Measurements from ENCODE around the gene PLBD1. TPM values are rescaled to one million over a fixed set of nuclear protein-coding genes. Genes with fewer than 3 reads are reported as not detected.

Gene PLBD1
- polyA plus RNA-seq, 1 of the 3 experiments (the other 2 are of a cell fraction), result 0.10 TPM

DNA sequence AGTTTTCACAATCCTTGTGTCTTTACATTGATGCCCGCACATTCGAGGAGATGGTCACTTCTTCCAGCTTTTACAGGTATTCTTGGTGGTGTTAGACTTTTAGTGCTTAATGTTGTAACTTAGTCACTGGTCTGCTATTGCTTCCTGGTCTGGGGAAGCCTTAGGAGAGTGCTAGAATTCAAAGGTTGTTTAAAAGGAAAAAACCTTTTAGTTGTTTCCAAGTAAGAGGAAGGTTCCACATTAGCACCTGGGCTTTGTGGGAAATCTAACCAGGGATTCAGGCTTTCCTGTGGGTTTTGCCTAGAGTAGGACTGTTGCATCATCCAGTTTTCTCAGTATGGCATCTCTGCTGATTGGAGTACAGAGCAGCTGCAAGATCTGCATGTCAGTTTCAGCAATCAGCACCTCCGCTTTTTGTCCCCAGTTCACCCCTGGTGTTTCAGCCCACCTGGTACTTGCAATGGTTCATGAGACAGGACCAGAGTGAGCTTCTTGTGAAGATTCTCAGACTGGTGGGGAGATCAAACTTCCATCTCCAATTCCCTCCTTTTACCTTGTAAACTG, 44.0 kb upstream of the PLBD1 start (continued):
- no peak for TF ChIP-seq SIN3A (IDR thresholded peaks at IDR 0.05; ENCODE audit: borderline replicate concordance, low read depth, low read length)
- no peak for TF ChIP-seq TAF1 (IDR thresholded peaks at IDR 0.05; ENCODE audit: borderline replicate concordance, low read depth, low read length)
- TF ChIP-seq, protein P1, sequence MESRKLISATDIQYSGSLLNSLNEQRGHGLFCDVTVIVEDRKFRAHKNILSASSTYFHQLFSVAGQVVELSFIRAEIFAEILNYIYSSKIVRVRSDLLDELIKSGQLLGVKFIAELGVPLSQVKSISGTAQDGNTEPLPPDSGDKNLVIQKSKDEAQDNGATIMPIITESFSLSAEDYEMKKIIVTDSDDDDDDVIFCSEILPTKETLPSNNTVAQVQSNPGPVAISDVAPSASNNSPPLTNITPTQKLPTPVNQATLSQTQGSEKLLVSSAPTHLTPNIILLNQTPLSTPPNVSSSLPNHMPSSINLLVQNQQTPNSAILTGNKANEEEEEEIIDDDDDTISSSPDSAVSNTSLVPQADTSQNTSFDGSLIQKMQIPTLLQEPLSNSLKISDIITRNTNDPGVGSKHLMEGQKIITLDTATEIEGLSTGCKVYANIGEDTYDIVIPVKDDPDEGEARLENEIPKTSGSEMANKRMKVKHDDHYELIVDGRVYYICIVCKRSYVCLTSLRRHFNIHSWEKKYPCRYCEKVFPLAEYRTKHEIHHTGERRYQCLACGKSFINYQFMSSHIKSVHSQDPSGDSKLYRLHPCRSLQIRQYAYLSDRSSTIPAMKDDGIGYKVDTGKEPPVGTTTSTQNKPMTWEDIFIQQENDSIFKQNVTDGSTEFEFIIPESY (IDR thresholded peaks at IDR 0.05; ENCODE audit: borderline replicate concordance, low read depth), result no peak
- TF ChIP-seq JUND (IDR thresholded peaks at IDR 0.05), result no peak
- TF ChIP-seq, protein P2, sequence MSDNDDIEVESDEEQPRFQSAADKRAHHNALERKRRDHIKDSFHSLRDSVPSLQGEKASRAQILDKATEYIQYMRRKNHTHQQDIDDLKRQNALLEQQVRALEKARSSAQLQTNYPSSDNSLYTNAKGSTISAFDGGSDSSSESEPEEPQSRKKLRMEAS (IDR thresholded peaks at IDR 0.05; ENCODE audit: low read depth), result no peak
- no peak for TF ChIP-seq FOSL2 (IDR thresholded peaks at IDR 0.05; ENCODE audit: borderline replicate concordance, low read depth)
- TF ChIP-seq CHD2 (IDR thresholded peaks at IDR 0.05; ENCODE audit: low read length, partially characterized antibody), result no peak
- TF ChIP-seq, protein P3, sequence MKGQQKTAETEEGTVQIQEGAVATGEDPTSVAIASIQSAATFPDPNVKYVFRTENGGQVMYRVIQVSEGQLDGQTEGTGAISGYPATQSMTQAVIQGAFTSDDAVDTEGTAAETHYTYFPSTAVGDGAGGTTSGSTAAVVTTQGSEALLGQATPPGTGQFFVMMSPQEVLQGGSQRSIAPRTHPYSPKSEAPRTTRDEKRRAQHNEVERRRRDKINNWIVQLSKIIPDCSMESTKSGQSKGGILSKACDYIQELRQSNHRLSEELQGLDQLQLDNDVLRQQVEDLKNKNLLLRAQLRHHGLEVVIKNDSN (IDR thresholded peaks at IDR 0.05; ENCODE audit: borderline replicate concordance, low read depth), result no peak

DNA sequence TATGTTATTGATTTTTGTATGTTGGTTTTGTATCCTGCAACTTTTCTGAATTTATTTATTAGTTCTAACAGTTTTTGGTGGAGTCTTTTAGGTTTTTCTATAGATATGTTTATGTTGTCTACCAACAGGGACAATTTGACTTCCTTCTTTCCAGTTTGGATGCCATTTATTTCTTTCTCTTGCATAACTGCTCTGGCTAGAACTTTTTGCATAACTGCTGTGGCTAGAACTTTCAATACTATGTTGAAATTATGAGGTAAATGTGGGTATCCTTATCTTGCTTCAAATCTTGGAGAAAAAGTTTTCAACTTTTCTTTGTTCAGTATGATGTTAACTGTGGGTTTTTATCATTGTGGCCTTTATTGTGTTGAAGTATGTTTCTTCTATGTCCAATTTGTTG, 39.9 kb upstream of the PLBD1 start:
- no peaks in the 10 kb centered on the region for H3K36me3 ChIP-seq (replicated peaks in 1 of 2; ENCODE audit: control insufficient read depth in 1 of 2, insufficient read depth in 2 of 2, low read length in 1 of 2)
- H4K20me1 ChIP-seq (ENCODE audit: insufficient read depth), result no peaks in the 10 kb centered on the region
- no peak overlapping the region for H3K4me2 ChIP-seq
- no peaks in the 10 kb centered on the region for H3K79me2 ChIP-seq (ENCODE audit: insufficient read depth)
- no peak overlapping the region for H3K4me3 ChIP-seq (ENCODE audit: low read depth in 2 of 2, low read length in 1 of 2)
- no peak overlapping the region for H3K9ac ChIP-seq
- no peaks in the 10 kb centered on the region for H3K9me2 ChIP-seq
- TF ChIP-seq SIN3A (IDR thresholded peaks at IDR 0.05; ENCODE audit: borderline replicate concordance, low read depth, low read length) (no peak), TCF12 (IDR thresholded peaks at IDR 0.05) (no peak)
- H3F3A ChIP-seq (replicated peaks; ENCODE audit: insufficient read depth), result peaks cover 6% of the 10 kb centered on the region
- POLR2A ChIA-PET, result no interaction called here
- CTCF ChIA-PET, result no interaction called here
- peaks cover 9% of the 10 kb centered on the region for H3K9me3 ChIP-seq
- H3K4me1 ChIP-seq (ENCODE audit: control insufficient read depth in 1 of 2, insufficient read depth in 2 of 2, low read depth in 1 of 2, low read length in 1 of 2), result no peaks in the 10 kb centered on the region
- H3K27ac ChIP-seq (ENCODE audit: low read depth in 2 of 2, low read length in 1 of 2), result no peak overlapping the region
- no peaks in the 10 kb centered on the region for H3K27me3 ChIP-seq (ENCODE audit: insufficient read depth)
- H2AFZ ChIP-seq (ENCODE audit: low read depth), result no peak overlapping the region
- DNase-seq, result no peak

DNA sequence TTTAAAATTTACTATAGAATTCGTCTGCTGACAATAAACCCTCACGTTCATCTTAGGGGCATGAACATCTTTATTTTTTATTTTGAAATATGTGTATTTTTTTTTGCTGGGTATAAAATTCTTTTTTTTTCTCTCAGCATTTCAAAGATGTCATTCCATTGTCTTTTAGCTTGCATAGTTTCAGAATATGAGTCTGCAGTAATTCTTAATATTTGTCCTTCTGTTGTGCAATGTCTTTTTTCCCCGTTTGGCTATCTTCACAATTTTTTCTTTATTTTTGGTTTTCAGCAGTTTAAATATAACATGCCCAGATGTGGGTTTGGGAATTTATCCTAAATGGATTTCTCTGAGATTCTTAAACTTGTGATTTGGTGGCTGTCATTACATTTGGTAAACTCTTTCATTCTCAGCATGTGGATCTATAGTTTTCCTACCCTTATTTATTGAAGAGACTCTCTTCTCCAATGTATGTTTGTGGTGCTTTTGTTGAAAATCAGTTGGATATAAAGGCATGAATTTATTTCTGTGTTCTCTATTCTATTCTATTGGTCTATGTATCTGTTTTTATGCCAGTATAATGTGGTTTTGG, 37.8 kb upstream of the PLBD1 start:
- Histone ChIP-seq H3K27ac (ENCODE audit: low read depth in 2 of 2, low read length in 1 of 2) (no peak overlapping the region), H2AFZ (ENCODE audit: low read depth) (no peak overlapping the region), H3K79me2 (ENCODE audit: insufficient read depth) (no peaks in the 10 kb centered on the region), H3K36me3 (replicated peaks in 1 of 2; ENCODE audit: control insufficient read depth in 1 of 2, insufficient read depth in 2 of 2, low read length in 1 of 2) (no peaks in the 10 kb centered on the region), H3K4me1 (ENCODE audit: control insufficient read depth in 1 of 2, insufficient read depth in 2 of 2, low read depth in 1 of 2, low read length in 1 of 2) (no peaks in the 10 kb centered on the region), H3K9ac (no peak overlapping the region), H3K27me3 (ENCODE audit: insufficient read depth) (no peaks in the 10 kb centered on the region), H3K9me2 (no peaks in the 10 kb centered on the region), H3K4me2 (no peak overlapping the region), H3F3A (replicated peaks; ENCODE audit: insufficient read depth) (peaks cover 6% of the 10 kb centered on the region), H4K20me1 (ENCODE audit: insufficient read depth) (no peaks in the 10 kb centered on the region), H3K4me3 (ENCODE audit: low read depth in 2 of 2, low read length in 1 of 2) (no peak overlapping the region), H3K9me3 (peaks cover 9% of the 10 kb centered on the region)
- 1% methylated on average over 3 of the region's 3 CpGs for WGBS (ENCODE audit: low lambda C conversion rate)
- ChIA-PET POLR2A (no interaction called here), CTCF (no interaction called here)
- DNase-seq, result no peak
- TF ChIP-seq GABPA (IDR thresholded peaks at IDR 0.05; ENCODE audit: low read depth) (no peak), TCF12 (IDR thresholded peaks at IDR 0.05) (no peak), YY1 (IDR thresholded peaks at IDR 0.05; ENCODE audit: low read depth) (no peak), EZH2phosphoT487 (IDR thresholded peaks at IDR 0.05; ENCODE audit: borderline replicate concordance, low read depth) (no peak), FOSL2 (IDR thresholded peaks at IDR 0.05; ENCODE audit: borderline replicate concordance, low read depth) (no peak), NFIC (IDR thresholded peaks at IDR 0.05; ENCODE audit: borderline replicate concordance) (no peak), FOXM1 (IDR thresholded peaks at IDR 0.05; ENCODE audit: low read depth) (no peak), GATA2 (CRISPR knock-in tag; IDR thresholded peaks at IDR 0.05) (no peak), SIN3A (IDR thresholded peaks at IDR 0.05; ENCODE audit: borderline replicate concordance, low read depth, low read length) (no peak)
- TF ChIP-seq, protein P4, sequence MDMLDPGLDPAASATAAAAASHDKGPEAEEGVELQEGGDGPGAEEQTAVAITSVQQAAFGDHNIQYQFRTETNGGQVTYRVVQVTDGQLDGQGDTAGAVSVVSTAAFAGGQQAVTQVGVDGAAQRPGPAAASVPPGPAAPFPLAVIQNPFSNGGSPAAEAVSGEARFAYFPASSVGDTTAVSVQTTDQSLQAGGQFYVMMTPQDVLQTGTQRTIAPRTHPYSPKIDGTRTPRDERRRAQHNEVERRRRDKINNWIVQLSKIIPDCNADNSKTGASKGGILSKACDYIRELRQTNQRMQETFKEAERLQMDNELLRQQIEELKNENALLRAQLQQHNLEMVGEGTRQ (IDR thresholded peaks at IDR 0.05; ENCODE audit: borderline replicate concordance, low read depth, low read length), result no peak
- TF ChIP-seq, protein P5, sequence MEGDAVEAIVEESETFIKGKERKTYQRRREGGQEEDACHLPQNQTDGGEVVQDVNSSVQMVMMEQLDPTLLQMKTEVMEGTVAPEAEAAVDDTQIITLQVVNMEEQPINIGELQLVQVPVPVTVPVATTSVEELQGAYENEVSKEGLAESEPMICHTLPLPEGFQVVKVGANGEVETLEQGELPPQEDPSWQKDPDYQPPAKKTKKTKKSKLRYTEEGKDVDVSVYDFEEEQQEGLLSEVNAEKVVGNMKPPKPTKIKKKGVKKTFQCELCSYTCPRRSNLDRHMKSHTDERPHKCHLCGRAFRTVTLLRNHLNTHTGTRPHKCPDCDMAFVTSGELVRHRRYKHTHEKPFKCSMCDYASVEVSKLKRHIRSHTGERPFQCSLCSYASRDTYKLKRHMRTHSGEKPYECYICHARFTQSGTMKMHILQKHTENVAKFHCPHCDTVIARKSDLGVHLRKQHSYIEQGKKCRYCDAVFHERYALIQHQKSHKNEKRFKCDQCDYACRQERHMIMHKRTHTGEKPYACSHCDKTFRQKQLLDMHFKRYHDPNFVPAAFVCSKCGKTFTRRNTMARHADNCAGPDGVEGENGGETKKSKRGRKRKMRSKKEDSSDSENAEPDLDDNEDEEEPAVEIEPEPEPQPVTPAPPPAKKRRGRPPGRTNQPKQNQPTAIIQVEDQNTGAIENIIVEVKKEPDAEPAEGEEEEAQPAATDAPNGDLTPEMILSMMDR (IDR thresholded peaks at IDR 0.05), result no peak
- TF ChIP-seq, protein P6, sequence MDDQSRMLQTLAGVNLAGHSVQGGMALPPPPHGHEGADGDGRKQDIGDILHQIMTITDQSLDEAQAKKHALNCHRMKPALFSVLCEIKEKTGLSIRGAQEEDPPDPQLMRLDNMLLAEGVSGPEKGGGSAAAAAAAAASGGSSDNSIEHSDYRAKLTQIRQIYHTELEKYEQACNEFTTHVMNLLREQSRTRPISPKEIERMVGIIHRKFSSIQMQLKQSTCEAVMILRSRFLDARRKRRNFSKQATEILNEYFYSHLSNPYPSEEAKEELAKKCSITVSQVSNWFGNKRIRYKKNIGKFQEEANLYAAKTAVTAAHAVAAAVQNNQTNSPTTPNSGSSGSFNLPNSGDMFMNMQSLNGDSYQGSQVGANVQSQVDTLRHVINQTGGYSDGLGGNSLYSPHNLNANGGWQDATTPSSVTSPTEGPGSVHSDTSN (IDR thresholded peaks at IDR 0.05), result no peak

Measured in SK-N-SH (cell line).